IPS-15b (cell line): ENCODE data around the gene QRICH1.
A peak's percentile ranks its signal among the peaks of the same experiment; 100 is the strongest.

Experiments used
- H3K27me3 ChIP-seq: one replicate; pipeline ENCODE4 v1.6.1; 2013; ENCODE audit warnings: low read length; ENCODE audit not compliant: control insufficient read depth, insufficient read depth
- H3K36me3 ChIP-seq: one replicate; pipeline ENCODE4 v1.6.1; 2013; ENCODE audit warnings: low read length; ENCODE audit not compliant: control insufficient read depth, insufficient read depth
- H3K4me1 ChIP-seq: one replicate; pipeline ENCODE4 v1.6.1; 2013; ENCODE audit warnings: mild to moderate bottlenecking, low read length; ENCODE audit not compliant: control insufficient read depth, insufficient read depth
- H3K4me3 ChIP-seq: one replicate; pipeline ENCODE4 v1.5.1; 2013; ENCODE audit warnings: low read depth, low read length
- H3K9ac ChIP-seq: one replicate; pipeline ENCODE4 v1.6.1; 2013; ENCODE audit warnings: low read depth, mild to moderate bottlenecking, low read length
- H3K9me3 ChIP-seq: one replicate; pipeline ENCODE4 v1.6.1; 2013; ENCODE audit warnings: mild to moderate bottlenecking, low read length; ENCODE audit not compliant: control insufficient read depth, insufficient read depth

QRICH1 gene

GRCh38 chr3:49021213-49021812 is 72.6 kb downstream of the QRICH1 start:
- H3K27me3 ChIP-seq, result no peaks in the 10 kb centered on the region
- H3K4me3 ChIP-seq, result peak overlapping the region; percentile 92
- H3K36me3 ChIP-seq, result peaks cover 29% of the 10 kb centered on the region
- H3K4me1 ChIP-seq, result peaks cover 13% of the 10 kb centered on the region
- no peaks in the 10 kb centered on the region for H3K9me3 ChIP-seq
- peak overlapping the region; percentile 96 for H3K9ac ChIP-seq

GRCh38 chr3:49020330-49021212 is 73.3 kb downstream of the QRICH1 start:
- Histone ChIP-seq H3K9ac (peak overlapping the region; percentile 79), H3K27me3 (no peaks in the 10 kb centered on the region), H3K4me1 (peaks cover 13% of the 10 kb centered on the region), H3K4me3 (peak overlapping the region; percentile 87), H3K9me3 (no peaks in the 10 kb centered on the region), H3K36me3 (peaks cover 26% of the 10 kb centered on the region)

- Histone ChIP-seq H3K4me1 (peaks cover 13% of the 10 kb centered on the region), H3K36me3 (peaks cover 26% of the 10 kb centered on the region), H3K4me3 (peak overlapping the region; percentile 87), H3K9me3 (no peaks in the 10 kb centered on the region), H3K9ac (peak overlapping the region; percentile 79), H3K27me3 (no peaks in the 10 kb centered on the region)
Measured at GRCh38 chr3:49019941-49020329, 73.9 kb downstream of the QRICH1 start.

- Histone ChIP-seq H3K4me1 (peaks cover 16% of the 10 kb centered on the region), H3K9me3 (no peaks in the 10 kb centered on the region), H3K9ac (no peak overlapping the region), H3K36me3 (peaks cover 21% of the 10 kb centered on the region), H3K27me3 (no peaks in the 10 kb centered on the region), H3K4me3 (peak overlapping the region; percentile 77)
Measured at GRCh38 chr3:49018707-49019006, 75.2 kb downstream of the QRICH1 start.

- Histone ChIP-seq H3K4me3 (peak within 1 kb of the TSS; percentile 77), H3K9ac (peak within 1 kb of the TSS; percentile 54), H3K27me3 (no peaks in the 10 kb centered on the region), H3K9me3 (no peaks in the 10 kb centered on the region), H3K4me1 (peaks cover 15% of the 10 kb centered on the region), H3K36me3 (peaks cover 19% of the 10 kb centered on the region)
Measured at GRCh38 chr3:49017971-49018706, 75.7 kb downstream of the QRICH1 start, which contains the start of gene DALRD3. Gene DALRD3 (minus strand): TSS chr3:49018580. CDS start chr3:49018564, 16 bp downstream.

- Histone ChIP-seq H3K4me3 (peak overlapping the region; percentile 77), H3K36me3 (peaks cover 19% of the 10 kb centered on the region), H3K4me1 (peaks cover 11% of the 10 kb centered on the region), H3K9ac (peak overlapping the region; percentile 54), H3K9me3 (no peaks in the 10 kb centered on the region), H3K27me3 (no peaks in the 10 kb centered on the region)
Measured at GRCh38 chr3:49017229-49017970, 76.5 kb downstream of the QRICH1 start.

DNA sequence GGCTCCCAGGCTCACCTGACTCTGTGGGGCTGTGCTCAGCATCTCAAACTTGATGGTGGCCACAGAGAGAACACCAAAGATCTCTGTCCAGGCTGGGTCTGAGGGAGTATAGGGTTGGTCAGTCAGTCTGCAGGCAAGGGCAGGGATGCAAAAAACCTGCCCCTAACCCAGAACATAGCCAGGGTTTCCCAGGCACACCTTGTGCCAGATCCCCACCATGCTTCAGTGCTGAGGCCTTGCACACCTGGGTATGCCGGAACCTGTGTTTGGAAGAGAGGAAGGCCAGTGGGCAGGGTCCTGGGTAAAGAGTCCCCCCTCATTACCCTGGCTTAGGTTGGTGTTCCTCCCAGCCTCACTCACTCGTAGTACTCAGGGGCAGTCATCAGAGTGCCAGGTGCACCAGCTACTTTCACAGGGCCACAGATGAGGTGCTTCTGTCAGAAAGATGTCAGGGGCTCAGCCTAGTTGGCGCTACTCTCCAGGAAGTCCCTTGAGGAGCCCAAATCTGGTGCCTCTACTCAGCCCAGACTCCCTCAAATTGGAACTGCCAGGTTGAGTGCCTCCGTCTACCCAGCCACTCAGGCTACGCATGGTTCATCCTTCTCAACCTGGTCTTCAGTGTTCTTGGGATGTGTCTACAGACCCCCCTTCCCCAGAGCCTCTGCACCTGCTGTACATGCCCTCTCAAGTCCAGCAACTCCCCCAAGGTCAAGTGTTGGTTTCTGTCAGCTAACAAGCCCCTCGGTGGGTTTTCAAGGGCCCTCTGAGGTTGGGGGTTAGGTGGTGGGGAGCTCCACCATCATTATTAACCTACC is 77.2 kb downstream of the QRICH1 start:
- H3K9me3 ChIP-seq, result no peaks in the 10 kb centered on the region
- H3K9ac ChIP-seq, result no peak overlapping the region
- H3K4me1 ChIP-seq, result peaks cover 11% of the 10 kb centered on the region
- H3K36me3 ChIP-seq, result peaks cover 21% of the 10 kb centered on the region
- H3K4me3 ChIP-seq, result no peak overlapping the region
- no peaks in the 10 kb centered on the region for H3K27me3 ChIP-seq

DNA sequence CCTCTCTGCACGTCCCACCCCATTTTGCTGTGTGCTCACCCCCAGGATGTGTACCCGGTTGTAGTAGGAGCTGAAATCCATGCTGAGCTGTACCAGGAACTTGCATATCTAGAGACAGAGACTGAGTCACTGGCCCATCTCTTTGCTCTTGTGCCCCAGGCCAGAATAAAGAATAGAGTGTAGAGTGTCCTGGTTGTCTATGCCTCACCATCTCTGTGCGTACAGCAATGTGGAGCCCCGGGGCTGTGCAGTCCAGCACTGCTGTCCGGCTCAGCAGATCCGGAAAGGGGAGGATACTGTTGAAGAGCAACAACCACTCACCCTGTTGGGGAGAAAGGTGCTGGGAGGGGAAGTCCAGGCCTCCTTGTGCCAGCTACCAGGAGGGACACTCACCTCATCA is 78.1 kb downstream of the QRICH1 start:
- peaks cover 11% of the 10 kb centered on the region for H3K4me1 ChIP-seq

GRCh38 chr3:49015072-49015471 is 78.8 kb downstream of the QRICH1 start:
- Histone ChIP-seq H3K4me3 (no peak overlapping the region), H3K9ac (no peak overlapping the region), H3K36me3 (peaks cover 23% of the 10 kb centered on the region), H3K27me3 (no peaks in the 10 kb centered on the region), H3K4me1 (peaks cover 9% of the 10 kb centered on the region), H3K9me3 (no peaks in the 10 kb centered on the region)

More for the DNA sequence above, 78.1 kb downstream of the QRICH1 start:
- Histone ChIP-seq H3K4me3 (no peak overlapping the region), H3K36me3 (peaks cover 23% of the 10 kb centered on the region), H3K9ac (no peak overlapping the region), H3K9me3 (no peaks in the 10 kb centered on the region), H3K27me3 (no peaks in the 10 kb centered on the region)

- no peaks in the 10 kb centered on the region for H3K9me3 ChIP-seq
- peaks cover 8% of the 10 kb centered on the region for H3K4me1 ChIP-seq
- H3K9ac ChIP-seq, result no peak overlapping the region
- peaks cover 23% of the 10 kb centered on the region for H3K36me3 ChIP-seq
- no peaks in the 10 kb centered on the region for H3K27me3 ChIP-seq
- H3K4me3 ChIP-seq, result no peak overlapping the region
Measured at GRCh38 chr3:49013738-49014660, 79.9 kb downstream of the QRICH1 start.
